Anterior cingulate cortex (tissue), 58 donors: ENCODE measurements around the gene CABP5.
"Not testable (repeated sequence)": the region's sequence is repeated elsewhere in the genome, so short reads cannot be mapped to it uniquely, and the experiment has no call there.

Experiments
- DNase-seq, 58 donors: peaks; one replicate each; lab custom pipeline; 2025; lab: John Stamatoyannopoulos, UW

The CABP5 gene

GRCh38 chr19:48043675-48044258 lies at the start of gene CABP5:
TSS of gene CABP5 (minus strand) at chr19:48044079. CDS start at chr19:48043922, 157 bp downstream.
- no peak for DNase-seq

DNA sequence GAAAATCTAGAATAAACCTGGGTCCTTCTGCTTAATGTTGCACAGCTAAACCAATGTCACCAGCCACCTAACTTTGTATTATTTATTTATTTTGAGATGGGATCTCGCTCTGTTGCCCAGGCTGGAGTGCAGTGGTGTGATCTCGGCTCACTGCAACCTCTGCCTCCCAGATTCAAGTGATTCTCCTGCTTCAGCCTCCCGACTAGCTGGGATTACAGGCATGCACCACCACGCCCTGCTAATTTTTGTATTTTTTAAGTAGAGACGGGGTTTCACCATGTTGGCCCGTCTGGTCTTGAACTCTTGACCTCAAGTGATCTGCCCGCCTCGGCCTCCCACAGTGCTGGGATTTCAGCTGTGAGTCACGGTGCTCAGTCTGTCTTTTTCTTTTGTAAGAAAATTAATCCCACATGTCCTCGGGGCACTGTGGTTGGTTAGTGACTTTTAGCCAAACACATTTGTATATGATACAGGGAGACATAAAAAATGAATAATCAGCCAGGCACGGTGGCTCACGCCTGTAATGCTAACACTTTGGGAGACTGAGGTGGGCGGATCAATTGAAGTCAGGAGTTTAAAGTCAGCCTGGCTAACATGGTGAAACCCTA lies 47.3 kb upstream of the CABP5 start:
- not testable (repeated sequence) for DNase-seq

DNA sequence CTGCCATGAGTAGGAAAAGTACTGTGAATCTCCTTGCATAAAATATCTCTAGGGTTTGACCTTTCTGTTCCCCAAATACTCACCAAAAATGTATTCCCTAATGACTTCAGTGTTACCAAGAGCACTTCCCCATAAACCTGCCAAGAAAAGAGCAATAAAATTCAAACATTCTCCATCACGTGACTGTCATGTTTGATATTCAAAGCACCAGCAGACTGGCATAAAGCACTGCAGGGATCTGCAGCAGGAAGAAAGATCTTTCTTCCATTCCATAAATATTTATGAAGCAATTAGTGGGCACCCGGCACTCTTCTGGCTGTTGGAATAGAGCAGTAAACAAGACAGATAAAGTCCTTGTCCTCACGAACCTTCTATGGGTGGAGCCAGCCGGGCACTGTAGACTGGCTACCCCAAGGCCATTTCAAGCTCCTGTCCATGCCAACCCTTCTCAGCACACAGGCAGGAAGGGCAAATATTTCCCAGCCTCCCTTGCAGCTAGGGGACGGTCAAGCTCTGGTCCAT lies 46.5 kb upstream of the CABP5 start:
- peak in 17 of 58 donors; percentile 3 to 61 (median 19) for DNase-seq

- DNase-seq, result not testable (repeated sequence)
These were observed 45.1 kb upstream of the CABP5 start for GRCh38 chr19:48088991-48089390.

DNA sequence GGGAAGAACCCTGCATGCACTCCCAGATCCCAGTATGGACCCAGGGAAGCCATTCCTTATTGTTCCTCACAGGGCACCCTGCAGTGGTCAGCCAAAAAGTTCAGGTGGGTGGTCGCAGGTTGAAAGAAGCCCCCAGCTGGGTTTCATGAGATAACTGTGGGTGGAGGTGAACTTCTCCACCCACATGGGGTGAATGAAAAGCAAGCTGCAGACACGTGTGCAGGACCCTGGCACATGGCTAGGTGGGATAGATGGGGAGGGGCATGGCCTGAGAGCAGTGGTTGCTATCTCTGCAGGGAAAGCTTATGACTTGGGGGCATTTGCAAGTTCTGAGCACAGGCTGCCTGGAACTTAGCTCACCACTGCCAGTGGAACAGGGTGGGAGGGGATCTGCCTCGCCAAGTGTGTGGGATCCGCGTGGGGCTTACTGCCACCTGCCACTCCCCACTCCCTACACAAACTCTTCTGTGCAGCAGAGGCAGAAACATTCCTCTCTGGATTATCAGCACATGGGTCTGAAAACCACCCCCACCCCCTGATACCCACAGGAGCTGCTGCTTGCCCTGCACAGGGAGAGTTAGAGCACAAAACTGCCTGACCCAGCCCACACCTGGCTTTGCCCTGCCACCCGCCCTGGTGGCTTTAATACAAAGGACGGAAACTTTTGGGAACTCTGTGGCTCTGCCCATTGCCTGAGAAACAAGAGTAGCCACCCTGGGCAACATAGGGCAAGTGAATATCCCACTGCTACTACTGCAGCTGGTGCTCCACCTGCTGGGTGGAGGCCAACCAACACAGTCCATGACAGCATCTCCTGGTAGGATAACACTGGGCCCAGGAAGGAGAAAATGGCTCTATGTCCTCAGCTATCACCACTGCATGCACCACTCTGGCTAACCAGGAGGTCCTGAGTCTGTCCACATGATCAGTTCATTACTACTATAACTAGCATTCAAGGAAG lies 42.3 kb upstream of the CABP5 start:
- DNase-seq, result peak in 27 of 58 donors; percentile 6 to 70 (median 26)

GRCh38 chr19:48085076-48085475 lies 41.2 kb upstream of the CABP5 start:
- peak in 29 of 58 donors; percentile 4 to 69 (median 30) for DNase-seq

- no peak for DNase-seq
These were observed 37.2 kb upstream of the CABP5 start for GRCh38 chr19:48081106-48081505.

DNA sequence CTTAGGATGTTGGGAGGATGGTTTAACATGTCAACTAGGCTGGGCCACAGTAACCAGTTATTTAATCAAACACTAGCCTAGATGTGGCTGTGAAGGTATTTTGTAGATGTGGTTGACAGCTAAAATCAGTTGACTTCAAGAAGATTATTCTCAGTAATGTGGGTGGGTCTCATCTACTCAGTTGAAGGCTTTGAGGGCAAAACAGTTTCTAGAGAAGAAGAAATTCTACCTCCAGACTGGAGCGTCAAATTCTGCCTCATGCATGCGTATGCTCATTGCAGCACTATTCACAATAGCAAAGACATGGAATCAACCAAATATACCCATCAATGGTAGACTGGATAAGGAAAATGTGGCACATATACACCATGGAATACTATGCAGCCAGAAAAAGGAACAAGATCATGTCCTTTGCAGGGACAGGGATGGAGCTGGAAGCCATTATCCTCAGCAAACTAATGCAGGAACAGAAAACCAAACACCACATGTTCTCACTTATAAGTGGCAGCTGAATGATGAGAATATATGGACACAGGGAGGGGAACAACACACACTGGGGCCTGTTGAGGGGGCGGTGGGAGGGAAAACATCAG lies 26.4 kb upstream of the CABP5 start:
- not testable (repeated sequence) for DNase-seq

- no peak for DNase-seq
These were observed 25.6 kb upstream of the CABP5 start for GRCh38 chr19:48069435-48069834.

GRCh38 chr19:48064509-48064908 lies 20.6 kb upstream of the CABP5 start:
- DNase-seq, result no peak

DNA sequence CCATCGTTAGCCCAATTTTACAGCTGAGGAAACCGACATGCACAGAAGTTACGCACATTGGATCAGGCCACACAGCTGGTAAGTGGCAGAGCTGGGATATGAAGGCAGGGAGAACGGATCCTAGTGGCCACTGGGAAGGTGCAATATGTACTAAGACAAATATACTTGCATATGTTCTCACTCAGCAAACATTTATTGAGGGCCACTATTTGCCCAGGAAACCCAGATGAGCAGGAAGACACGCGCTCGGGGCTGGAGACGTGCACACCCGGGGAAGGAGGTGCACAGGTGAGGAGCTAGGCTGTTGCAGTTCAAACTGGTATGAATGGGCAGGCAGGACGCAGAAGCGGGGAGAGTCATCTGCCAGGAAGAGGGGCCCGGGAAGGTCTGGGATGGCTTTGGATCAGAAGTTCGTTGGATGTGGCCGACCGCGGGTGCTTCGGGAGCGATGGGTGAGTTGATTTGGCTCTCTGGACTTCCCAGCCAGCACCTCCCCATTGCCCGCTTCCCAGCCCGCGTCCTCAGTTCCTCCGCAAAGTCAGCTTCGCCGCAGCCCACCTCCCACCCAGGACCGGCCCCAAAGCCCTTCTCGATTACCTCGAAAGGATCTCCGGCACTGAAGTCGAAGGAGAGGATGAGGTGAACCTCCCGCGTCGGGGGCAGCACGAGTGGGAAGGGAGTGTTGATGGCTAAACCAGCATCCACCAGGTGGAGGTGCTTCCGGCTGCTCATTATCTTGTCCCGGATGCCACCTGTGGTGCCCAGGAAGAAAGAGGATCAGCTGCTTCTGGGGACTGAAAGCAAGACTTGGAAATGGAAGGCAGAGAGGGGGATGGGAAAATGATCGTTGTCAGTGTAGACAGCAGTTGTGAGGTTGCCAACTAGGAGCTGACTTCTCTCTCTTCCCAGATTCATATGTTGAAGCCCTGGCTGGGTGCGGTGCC lies 17.8 kb upstream of the CABP5 start:
- DNase-seq, result no peak

DNA sequence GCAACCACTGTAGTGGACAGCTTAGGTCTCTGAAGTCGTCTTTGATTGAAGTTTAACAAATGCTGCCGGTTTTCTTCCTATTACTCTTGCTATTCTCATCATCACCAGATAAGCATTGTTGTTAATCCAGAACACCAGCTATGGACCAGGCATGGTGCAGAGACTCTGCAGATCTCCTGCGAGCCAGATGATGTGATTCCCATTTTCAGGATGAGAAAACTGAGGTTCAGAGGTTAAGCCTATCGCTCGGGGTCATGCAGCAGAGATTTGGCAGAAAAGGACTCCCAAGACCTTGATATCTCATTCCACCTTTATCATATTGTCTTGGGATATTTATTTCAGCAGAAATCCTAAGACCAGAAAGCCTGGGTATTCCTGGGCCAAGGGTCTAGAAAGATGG lies 16.5 kb upstream of the CABP5 start:
- DNase-seq, result no peak

- DNase-seq, result peak in 2 of 58 donors; percentile 0 to 5
These were observed 15.5 kb upstream of the CABP5 start for GRCh38 chr19:48059331-48059730.

GRCh38 chr19:48053856-48054255 lies 10.0 kb upstream of the CABP5 start:
- no peak for DNase-seq

DNA sequence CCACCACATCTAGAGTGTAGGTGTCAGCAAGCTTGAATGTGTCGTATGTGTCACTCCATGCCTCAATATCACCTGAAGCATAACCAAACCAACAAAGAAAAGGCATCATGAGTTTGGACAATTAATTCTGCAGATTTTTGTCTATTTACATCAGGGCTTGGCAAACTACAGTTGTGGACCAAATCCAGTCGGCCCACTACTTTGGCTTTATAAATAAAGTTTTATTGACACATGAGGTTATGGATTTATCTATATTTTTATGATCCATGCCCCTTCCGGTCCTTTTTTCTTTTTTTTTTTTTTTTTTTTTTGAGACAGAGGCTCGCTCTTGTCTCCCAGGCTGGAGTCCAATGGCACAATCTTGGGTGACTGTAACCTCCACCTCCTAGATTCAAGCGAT lies 9.2 kb upstream of the CABP5 start:
- DNase-seq, result no peak

- DNase-seq, result no peak
These were observed 7.6 kb upstream of the CABP5 start for GRCh38 chr19:48051335-48052033.

- DNase-seq, result no peak
These were observed 682 bp upstream of the CABP5 start for GRCh38 chr19:48044561-48044960.

DNA sequence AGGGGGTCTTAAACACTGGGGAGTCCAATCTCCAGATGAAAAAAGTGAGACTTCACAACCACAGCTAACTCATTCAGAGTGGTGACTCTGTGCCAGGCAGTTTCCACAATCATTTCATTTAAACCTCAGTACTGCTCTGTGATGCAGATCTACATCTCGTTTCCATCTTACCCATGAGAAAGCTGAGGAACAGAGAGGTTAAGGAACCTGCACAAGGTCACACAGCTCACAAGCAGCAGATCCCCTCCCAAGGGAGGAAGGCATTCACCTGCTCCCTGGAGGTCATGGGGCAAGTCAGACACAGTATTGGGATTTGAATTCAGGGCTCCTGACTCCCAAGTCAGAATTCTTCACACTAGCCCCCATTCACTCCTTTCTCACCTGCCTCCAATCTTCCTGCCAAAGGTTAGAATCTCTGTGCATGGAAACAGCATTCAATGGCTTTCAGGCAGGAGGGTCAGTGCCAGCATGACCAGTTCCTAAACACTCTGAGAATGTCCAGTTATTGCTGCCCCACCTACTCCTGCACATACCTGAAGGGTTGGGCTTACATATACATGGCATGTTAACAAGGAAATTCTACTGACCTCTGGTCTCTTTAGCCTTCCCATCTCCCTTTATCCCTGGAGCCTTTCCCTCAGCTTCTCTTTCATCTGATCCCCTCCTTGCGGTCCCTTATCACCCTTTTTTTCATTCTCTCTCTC lies 1.9 kb downstream of the CABP5 start:
- DNase-seq, result no peak
